SK-N-SH treated with all-trans-retinoic acid at 6 μM for 48 hours (cell line): Measurements from ENCODE around the gene KLHDC4.

Experiments used
- ATAC-seq: fragments of 200-7000 bp; cut with Tn5 transposase; 3 replicates; pipeline ENCODE4 v1.9.1; 2020; ENCODE audit warnings: mild to moderate bottlenecking, moderate library complexity
- ARNTL ChIP-seq: fragments of 450-650 bp; formaldehyde crosslinking; IDR thresholded peaks from 2 replicates; pipeline ENCODE4 v1.5.0; 2020; ENCODE audit warnings: low read depth, mild to moderate bottlenecking, moderate library complexity, borderline replicate concordance
- BACH2 ChIP-seq: fragments of 250-450 bp; sonication (Bioruptor Pico); IDR thresholded peaks from 2 replicates; pipeline ENCODE4 v1.9.0; 2021; ENCODE audit warnings: mild to moderate bottlenecking, borderline replicate concordance
- ESRRG ChIP-seq: fragments of 250-450 bp; sonication (Bioruptor Pico); IDR thresholded peaks from 2 replicates; pipeline ENCODE4 v1.6.1; 2021; ENCODE audit warnings: mild to moderate bottlenecking
- GLIS3 ChIP-seq: fragments of 250-450 bp; sonication (Bioruptor Pico); IDR thresholded peaks from 2 replicates; pipeline ENCODE4 v1.5.0; 2020; ENCODE audit warnings: mild to moderate bottlenecking, moderate library complexity
- ISL1 ChIP-seq: fragments of 250-450 bp; sonication (Bioruptor Pico); IDR thresholded peaks from 2 replicates; pipeline ENCODE4 v2.1.2; 2022; ENCODE audit warnings: mild to moderate bottlenecking, moderate library complexity
- OSR1 ChIP-seq: fragments of 250-450 bp; sonication (Bioruptor Pico); IDR thresholded peaks from 2 replicates; pipeline ENCODE4 v1.8.0; 2022; ENCODE audit warnings: moderate library complexity, mild to moderate bottlenecking, inconsistent platforms
- PPARA ChIP-seq: fragments of 250-450 bp; sonication (Bioruptor Pico); IDR thresholded peaks from 2 replicates; pipeline ENCODE4 v1.5.0; 2020; ENCODE audit warnings: mild to moderate bottlenecking, borderline replicate concordance
- RARB ChIP-seq: fragments of 250-450 bp; sonication (Bioruptor Pico); IDR thresholded peaks from 2 replicates; pipeline ENCODE4 v1.8.0; 2021; ENCODE audit warnings: mild to moderate bottlenecking, moderate library complexity
- SNAI2 ChIP-seq: fragments of 250-450 bp; sonication (Bioruptor Pico); IDR thresholded peaks from 2 replicates; pipeline ENCODE4 v1.5.0; 2020; ENCODE audit warnings: mild to moderate bottlenecking, moderate library complexity
- TCF4 ChIP-seq: fragments of 250-450 bp; sonication (Bioruptor Pico); IDR thresholded peaks from 2 replicates; pipeline ENCODE4 v1.8.0; 2021; ENCODE audit warnings: mild to moderate bottlenecking, moderate library complexity, borderline replicate concordance
- ZC3H10 ChIP-seq: fragments of 250-450 bp; sonication (Bioruptor Pico); IDR thresholded peaks from 2 replicates; pipeline ENCODE4 v1.5.1; 2021; ENCODE audit warnings: mild to moderate bottlenecking, moderate library complexity
- ZFP3 ChIP-seq: fragments of 250-450 bp; sonication (Bioruptor Pico); IDR thresholded peaks from 2 replicates; pipeline ENCODE4 v1.5.0; 2020; ENCODE audit warnings: mild to moderate bottlenecking, moderate library complexity
- ZFP30 ChIP-seq: fragments of 450-650 bp; formaldehyde crosslinking; IDR thresholded peaks from 2 replicates; pipeline ENCODE4 v1.5.0; 2022; ENCODE audit warnings: mild to moderate bottlenecking, moderate library complexity
- ZNF565 ChIP-seq: fragments of 450-650 bp; formaldehyde crosslinking; conservative IDR thresholded peaks from 2 replicates; pipeline ENCODE4 v1.5.0; 2020; ENCODE audit warnings: low read depth, mild to moderate bottlenecking, moderate library complexity
- ZNF70 ChIP-seq: fragments of 450-650 bp; formaldehyde crosslinking; IDR thresholded peaks from 2 replicates; pipeline ENCODE4 v1.5.0; 2020; ENCODE audit warnings: mild to moderate bottlenecking, moderate library complexity
- ZNF8 ChIP-seq: fragments of 450-650 bp; formaldehyde crosslinking; IDR thresholded peaks from 2 replicates; pipeline ENCODE4 v1.5.0; 2020; ENCODE audit warnings: mild to moderate bottlenecking, moderate library complexity
- TF ChIP-seq, protein P1 (sequence below): fragments of 250-450 bp; sonication (Bioruptor Pico); IDR thresholded peaks from 2 replicates; pipeline ENCODE4 v1.5.0; 2020; ENCODE audit warnings: mild to moderate bottlenecking, moderate library complexity
- TF ChIP-seq, protein P2 (sequence below): fragments of 250-450 bp; sonication (Bioruptor Pico); IDR thresholded peaks from 2 replicates; pipeline ENCODE4 v1.8.0; 2021; ENCODE audit warnings: low read depth, mild to moderate bottlenecking, moderate library complexity, borderline replicate concordance
- TF ChIP-seq, protein P3 (sequence below): fragments of 250-450 bp; sonication (Bioruptor Pico); IDR thresholded peaks from 2 replicates; pipeline ENCODE4 v1.5.1; 2020; ENCODE audit warnings: low read depth, mild to moderate bottlenecking, moderate library complexity

KLHDC4 gene

DNA sequence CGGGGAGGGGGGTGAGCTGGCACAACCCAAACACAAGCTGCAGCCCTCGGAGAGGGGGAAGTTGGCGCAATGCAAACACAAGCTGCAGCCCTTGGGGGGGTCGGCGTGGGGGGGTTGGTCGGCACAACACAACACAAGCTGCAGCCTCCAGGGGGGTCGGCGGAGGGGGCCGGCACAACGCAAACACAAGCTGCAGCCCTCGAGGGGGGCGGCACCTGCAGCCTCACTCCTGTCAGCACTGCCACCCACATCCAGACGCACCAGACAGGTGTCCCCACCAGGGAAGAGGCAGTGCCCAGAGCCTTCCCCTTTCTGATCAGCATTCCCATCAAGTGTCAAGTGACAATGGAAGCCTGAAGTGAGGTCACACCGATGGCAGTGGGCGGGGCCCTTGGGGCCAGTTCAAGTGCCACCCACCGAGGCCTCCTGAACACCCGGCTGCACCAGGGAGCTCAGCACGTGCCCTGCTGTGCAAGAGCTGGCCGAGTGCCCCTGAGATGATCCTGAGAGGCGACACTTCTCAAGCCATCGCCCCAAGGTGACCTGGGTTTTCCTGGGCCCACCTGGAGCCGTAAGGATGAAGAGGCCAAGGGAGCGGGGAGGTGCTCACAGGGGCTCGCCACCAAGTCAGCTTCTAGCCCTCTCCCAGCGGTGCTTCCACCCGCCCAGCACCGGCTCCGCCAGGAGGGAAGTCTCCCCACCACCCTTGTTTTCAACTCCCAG lies 59.3 kb downstream of the KLHDC4 start:
- TF ChIP-seq, protein P1, sequence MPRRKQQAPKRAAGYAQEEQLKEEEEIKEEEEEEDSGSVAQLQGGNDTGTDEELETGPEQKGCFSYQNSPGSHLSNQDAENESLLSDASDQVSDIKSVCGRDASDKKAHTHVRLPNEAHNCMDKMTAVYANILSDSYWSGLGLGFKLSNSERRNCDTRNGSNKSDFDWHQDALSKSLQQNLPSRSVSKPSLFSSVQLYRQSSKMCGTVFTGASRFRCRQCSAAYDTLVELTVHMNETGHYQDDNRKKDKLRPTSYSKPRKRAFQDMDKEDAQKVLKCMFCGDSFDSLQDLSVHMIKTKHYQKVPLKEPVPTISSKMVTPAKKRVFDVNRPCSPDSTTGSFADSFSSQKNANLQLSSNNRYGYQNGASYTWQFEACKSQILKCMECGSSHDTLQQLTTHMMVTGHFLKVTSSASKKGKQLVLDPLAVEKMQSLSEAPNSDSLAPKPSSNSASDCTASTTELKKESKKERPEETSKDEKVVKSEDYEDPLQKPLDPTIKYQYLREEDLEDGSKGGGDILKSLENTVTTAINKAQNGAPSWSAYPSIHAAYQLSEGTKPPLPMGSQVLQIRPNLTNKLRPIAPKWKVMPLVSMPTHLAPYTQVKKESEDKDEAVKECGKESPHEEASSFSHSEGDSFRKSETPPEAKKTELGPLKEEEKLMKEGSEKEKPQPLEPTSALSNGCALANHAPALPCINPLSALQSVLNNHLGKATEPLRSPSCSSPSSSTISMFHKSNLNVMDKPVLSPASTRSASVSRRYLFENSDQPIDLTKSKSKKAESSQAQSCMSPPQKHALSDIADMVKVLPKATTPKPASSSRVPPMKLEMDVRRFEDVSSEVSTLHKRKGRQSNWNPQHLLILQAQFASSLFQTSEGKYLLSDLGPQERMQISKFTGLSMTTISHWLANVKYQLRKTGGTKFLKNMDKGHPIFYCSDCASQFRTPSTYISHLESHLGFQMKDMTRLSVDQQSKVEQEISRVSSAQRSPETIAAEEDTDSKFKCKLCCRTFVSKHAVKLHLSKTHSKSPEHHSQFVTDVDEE (CRISPR knock-in tag) = no peak
- no peak for TF ChIP-seq OSR1 (CRISPR knock-in tag)
- no peak for TF ChIP-seq ZNF70 (CRISPR knock-in tag)
- TF ChIP-seq SNAI2 (CRISPR knock-in tag) = no peak
- TF ChIP-seq, protein P2, sequence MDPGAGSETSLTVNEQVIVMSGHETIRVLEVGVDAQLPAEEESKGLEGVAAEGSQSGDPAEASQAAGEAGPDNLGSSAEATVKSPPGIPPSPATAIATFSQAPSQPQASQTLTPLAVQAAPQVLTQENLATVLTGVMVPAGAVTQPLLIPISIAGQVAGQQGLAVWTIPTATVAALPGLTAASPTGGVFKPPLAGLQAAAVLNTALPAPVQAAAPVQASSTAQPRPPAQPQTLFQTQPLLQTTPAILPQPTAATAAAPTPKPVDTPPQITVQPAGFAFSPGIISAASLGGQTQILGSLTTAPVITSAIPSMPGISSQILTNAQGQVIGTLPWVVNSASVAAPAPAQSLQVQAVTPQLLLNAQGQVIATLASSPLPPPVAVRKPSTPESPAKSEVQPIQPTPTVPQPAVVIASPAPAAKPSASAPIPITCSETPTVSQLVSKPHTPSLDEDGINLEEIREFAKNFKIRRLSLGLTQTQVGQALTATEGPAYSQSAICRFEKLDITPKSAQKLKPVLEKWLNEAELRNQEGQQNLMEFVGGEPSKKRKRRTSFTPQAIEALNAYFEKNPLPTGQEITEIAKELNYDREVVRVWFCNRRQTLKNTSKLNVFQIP = no peak
- no peak for TF ChIP-seq ARNTL (CRISPR knock-in tag)
- TF ChIP-seq ESRRG (CRISPR knock-in tag) = no peak
- no peak for TF ChIP-seq ZC3H10
- no peak for TF ChIP-seq ZNF565 (CRISPR knock-in tag)
- TF ChIP-seq BACH2 (CRISPR knock-in tag) = no peak

DNA sequence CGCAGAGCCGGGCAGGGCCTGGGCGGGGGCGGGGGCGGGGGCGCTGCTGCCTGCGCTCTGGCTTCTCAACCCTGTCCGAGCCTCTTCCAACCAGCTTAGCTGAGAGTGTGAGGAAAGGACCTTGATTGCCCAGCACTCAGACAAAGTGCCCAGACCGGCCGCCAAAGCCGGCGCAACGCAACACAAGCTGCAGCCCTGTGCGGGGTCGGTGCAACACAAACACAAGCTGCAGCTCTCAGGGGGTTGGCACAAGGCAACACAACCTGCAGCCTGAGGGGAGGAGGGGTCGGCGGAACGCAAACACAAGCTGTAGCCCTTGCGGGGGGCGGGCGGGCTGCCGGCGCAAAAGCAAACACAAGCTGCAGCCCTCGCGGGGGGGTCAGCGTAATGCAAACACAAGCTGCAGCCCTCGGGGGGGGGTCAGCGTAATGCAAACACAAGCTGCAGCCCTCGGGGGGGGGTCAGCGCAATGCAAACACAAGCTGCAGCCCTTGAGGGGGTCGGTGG lies 60.0 kb downstream of the KLHDC4 start:
- no peak for TF ChIP-seq SNAI2 (CRISPR knock-in tag)
- TF ChIP-seq ISL1 (CRISPR knock-in tag) = no peak
- TF ChIP-seq, protein P1 (CRISPR knock-in tag) = no peak
- TF ChIP-seq TCF4 (CRISPR knock-in tag) = no peak
- no peak for TF ChIP-seq ZC3H10
- TF ChIP-seq, protein P3, sequence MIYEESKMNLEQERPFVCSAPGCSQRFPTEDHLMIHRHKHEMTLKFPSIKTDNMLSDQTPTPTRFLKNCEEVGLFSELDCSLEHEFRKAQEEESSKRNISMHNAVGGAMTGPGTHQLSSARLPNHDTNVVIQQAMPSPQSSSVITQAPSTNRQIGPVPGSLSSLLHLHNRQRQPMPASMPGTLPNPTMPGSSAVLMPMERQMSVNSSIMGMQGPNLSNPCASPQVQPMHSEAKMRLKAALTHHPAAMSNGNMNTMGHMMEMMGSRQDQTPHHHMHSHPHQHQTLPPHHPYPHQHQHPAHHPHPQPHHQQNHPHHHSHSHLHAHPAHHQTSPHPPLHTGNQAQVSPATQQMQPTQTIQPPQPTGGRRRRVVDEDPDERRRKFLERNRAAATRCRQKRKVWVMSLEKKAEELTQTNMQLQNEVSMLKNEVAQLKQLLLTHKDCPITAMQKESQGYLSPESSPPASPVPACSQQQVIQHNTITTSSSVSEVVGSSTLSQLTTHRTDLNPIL (CRISPR knock-in tag) = no peak
- no peak for TF ChIP-seq ZNF70 (CRISPR knock-in tag)
- TF ChIP-seq OSR1 (CRISPR knock-in tag) = no peak
- no peak for ATAC-seq

More for the DNA sequence above, 59.3 kb downstream of the KLHDC4 start:
- ATAC-seq = no peak

DNA sequence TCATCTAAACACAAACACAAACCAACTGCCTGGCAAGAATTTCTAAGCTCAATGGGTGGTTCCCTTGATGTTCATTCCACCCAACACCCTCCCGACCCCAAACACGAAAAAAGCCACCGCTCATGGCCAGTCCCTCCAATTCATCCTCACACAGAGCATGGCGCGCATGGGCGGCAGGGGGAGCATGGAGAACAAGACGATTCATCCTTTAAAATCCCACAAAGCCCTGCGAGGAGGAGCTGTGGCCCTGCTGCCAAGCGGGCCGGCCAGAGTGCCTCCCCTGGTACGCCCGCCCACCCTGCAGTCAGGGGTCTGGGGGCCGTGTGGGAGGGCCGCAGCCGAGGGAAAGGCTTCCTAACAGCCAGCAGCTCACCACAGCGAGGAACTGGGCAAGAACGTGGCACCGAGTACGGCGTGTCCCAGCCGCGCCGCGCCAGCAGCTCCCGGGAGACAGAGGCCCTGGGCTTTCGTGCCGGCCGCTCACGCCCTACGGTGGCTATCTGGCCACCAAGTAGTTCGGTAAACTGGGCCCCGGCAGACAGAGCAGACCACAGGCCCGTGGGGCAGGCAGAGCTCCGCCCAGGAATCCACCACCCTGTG lies 60.9 kb downstream of the KLHDC4 start:
- TF ChIP-seq, protein P2 = no peak
- TF ChIP-seq ZNF565 (CRISPR knock-in tag) = no peak
- no peak for ATAC-seq

DNA sequence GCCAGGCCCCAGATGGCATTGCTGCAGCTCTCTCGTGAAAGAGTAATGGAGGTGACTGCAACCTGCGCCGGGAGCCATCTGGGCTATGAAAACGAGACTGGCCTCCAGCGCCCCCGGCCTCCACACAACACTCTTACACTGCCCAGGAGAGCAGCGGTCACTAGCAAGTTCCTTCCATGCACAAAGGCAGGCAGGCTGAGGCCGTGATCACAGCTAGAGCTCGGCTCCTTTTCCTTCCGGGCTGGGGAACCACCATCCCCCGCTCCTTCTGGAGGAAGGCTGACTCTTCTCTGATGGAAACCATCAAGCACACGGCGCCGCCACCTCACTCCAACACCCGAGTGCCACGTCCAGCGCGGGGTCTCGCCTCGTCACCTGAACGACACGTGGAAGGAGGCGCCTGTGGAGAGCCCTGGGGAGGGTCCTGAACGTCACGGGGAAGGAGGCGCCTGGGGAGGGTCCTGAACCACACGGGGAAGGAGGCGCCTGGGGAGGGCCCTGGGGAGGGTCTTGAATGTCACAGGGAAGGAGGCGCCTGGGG lies 61.9 kb downstream of the KLHDC4 start:
- ATAC-seq = no peak
- TF ChIP-seq SNAI2 (CRISPR knock-in tag) (no peak), ESRRG (CRISPR knock-in tag) (no peak), ZNF565 (CRISPR knock-in tag) (no peak), ZFP3 (no peak), ISL1 (CRISPR knock-in tag) (no peak), ZC3H10 (no peak), ZNF8 (CRISPR knock-in tag) (no peak), GLIS3 (CRISPR knock-in tag) (no peak), TCF4 (CRISPR knock-in tag) (no peak), ZNF70 (CRISPR knock-in tag) (no peak), PPARA (CRISPR knock-in tag) (no peak), RARB (CRISPR knock-in tag) (no peak), ZFP30 (CRISPR knock-in tag) (no peak)
- TF ChIP-seq, protein P3 (CRISPR knock-in tag) = no peak
